ENCODE results near the gene GOLGA6L25.
"Not testable (repeated sequence)": the region's sequence is repeated elsewhere in the genome, so short reads cannot be mapped to it uniquely, and the experiment has no call there.

The GOLGA6L25 gene, protein sequence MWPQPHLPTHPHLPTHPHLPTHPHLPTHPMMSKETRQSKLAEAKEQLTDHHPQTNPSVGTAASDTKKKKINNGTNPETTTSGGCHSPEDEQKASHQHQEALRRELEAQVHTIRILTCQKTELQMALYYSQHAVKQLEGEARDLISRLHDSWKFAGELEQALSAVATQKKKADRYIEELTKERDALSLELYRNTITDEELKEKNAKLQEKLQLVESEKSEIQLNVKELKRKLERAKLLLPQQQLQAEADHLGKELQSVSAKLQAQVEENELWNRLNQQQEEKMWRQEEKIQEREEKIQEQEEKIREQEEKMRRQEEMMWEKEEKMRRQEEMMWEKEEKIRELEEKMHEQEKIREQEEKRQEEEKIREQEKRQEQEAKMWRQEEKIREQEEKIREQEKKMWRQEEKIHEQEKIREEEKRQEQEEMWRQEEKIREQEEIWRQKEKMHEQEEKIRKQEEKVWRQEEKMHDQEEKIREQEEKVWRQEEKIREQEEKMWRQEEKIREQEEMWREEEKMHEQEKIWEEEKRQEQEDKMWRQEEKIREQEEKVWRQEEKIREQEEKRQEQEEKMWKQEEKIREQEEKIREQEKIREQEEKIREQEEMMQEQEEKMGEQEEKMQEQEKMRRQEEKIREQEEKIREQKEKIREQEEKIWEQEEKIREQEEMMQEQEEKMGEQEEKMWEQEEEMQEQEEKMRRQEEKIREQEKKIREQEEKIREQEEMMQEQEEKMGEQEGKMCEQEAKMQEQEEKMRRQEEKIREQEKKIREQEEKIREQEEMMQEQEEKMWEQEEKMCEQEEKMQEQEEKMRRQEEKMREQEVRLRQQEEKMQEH

DNA sequence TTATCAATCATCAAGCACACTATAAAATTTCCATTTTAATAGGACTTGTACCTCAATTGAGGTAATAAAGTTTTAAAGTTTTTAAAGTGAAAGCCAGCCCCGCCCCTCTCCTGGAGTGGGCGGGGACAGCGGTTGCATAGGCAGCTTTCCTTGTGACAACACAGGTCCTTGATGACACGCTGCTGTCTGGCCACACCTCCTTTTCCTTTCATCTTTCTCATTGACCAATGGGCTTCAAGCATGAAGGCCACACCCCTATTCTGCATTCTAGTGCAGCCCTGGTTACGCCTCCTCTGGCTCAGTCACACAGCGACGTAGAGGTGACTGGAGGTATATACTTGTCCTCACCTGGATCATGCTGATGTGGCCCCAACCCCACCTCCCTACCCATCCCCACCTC, at the start of gene GOLGA6L25:
Gene GOLGA6L25 (plus strand): TSS at position 301 of the 400 bp plus-strand sequence. CDS start 61 bp downstream, at position 362.
- DNase-seq: not testable (repeated sequence)

DNA sequence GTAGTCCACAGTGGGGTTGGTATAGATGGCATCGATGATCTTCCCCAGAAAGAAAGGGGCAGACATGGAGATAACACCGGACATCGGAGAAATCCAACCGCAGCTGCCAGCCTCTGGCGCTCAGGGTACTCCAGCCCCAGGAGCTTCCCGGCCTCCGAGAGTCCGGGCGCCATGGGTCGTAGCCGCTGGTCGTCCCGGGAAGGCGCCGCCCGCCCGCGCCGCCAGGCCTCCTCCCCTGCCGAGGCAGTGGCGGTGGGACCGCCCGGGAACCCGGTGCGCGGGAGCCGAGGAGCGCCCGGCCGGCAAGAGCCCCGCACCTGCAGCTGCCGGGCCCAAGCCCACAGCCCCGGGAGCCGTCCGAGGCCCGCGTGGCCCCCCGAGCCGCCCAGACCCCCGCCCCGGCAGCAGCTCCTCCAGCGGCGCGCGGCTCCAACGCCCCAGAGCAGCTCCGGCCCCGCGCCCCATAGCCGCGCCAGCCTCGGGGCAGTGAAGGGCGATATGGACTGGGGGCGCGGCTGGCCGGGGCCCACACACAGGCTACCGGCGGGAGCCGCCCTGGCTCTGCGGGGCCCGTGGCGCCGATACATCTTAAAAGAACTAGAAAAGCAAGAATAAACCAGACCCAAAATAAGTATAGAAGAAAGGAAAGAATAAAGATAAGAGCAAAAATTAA, 45.0 kb upstream of the GOLGA6L25 start:
- not testable (repeated sequence) for DNase-seq

DNA sequence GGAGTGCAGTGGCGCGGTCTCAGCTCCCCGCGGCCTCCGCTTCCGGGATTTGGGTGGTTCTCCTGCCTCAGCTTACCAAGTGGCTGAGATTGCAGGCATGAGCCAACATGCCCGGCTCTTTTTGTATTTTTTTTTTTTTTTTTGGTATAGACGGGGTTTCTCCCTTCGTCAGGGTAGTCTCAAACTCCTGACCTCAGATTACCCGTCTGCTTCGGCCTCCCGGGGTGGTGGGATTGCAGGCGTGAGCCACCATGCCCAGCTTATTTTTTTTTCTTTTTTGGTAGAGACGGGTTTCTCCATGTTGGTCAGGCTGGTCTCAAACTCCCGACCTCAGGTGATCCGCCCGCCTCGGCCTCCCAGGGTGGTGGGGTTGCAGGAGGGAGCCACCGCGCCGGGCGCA, 39.2 kb upstream of the GOLGA6L25 start:
- DNase-seq: not testable (repeated sequence)

DNA sequence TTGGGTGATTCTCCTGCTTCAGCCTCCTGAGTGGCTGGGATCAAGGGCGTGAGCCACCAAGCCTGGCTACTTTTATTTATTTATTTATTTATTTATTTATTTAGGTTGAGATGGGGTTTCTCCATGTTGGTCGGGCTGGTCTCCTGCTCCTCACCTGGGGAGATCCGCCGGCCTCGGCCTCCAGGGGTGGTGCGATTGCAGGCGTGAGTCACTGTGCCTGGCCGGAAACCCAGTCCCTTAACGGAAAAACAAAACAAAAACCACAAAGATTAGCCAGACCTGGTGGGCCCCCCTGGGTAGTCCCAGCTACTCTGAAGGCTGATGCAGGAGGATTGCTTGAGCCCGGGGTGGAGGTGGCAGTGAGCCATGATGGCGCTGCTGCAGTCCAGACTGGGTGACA, 38.2 kb upstream of the GOLGA6L25 start:
- DNase-seq: not testable (repeated sequence)

DNA sequence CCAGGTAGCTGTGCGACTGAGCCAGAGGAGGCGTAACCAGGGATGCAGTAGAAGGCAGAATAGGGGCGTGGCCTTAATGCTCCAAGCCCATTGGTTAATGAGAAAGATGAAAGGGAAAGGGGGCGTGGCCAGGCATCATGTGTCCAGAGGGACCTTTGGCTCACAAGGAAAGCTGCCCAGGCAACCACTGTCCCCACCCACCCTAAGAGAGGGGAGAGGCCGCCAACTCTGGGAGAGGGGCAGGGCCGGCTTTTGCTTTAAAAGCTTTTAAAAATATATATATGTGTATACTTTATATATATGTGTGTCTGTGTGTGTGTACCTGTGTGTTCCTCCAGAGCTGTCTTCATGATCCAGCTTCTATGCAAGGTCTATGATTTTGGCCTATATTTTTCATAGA, 20.4 kb upstream of the GOLGA6L25 start, which contains the start of gene GOLGA8G:
Gene GOLGA8G (minus strand): TSS at position 18 of the 400 bp plus-strand sequence. CDS start 62 bp downstream, outside the sequence.
- not testable (repeated sequence) for DNase-seq

DNA sequence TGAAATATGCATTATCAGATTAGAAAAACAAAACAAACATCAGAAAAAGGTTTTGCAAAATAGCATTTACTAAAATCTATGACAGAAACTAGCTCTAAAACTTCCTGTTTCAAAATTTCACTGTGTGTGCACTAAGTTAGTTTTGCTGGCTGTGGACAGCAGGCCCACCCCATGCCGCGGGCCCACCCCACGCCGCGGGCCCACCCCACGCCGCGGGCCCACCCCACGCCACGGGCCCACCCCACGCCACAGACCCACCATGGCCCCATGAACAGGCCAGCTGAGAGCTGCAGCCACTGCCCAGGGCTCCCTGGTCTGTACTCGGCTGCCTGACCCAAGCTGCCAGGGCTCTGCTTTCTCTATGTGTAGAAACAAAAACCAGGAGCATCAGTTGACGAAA, 20.0 kb downstream of the GOLGA6L25 start:
- DNase-seq: not testable (repeated sequence)

DNA sequence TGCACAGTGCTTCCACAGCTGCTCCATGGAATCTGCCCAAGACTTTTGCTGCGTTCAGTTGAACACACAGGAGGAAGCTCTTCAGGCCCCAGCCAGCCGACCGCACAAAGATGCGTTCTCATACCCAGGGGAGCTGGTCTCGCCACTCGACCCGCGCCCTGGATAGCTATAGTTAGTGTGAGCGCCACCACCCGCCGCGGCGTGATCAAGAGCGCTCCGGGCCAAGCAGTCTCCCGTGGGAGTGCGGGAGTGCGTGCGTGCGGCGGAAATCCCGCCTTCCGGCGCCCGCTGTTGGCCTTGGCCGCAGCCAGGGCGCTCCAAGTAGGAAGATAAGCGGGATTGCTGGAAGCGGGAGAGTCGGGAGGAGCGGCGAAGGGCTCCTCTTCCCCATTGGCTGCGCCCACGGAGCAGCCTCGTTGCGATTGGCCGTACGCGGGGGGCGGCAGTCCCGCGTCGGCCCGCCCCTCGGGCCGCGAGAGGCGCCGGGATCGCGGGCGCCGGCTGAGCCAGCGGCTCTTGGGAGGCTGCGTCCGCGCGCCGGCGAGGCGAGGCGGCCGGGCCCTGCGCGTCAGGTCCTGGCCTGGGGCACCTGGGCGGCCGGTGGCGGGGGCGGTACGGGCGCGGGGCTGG, 35.7 kb downstream of the GOLGA6L25 start:
- not testable (repeated sequence) for DNase-seq

DNA sequence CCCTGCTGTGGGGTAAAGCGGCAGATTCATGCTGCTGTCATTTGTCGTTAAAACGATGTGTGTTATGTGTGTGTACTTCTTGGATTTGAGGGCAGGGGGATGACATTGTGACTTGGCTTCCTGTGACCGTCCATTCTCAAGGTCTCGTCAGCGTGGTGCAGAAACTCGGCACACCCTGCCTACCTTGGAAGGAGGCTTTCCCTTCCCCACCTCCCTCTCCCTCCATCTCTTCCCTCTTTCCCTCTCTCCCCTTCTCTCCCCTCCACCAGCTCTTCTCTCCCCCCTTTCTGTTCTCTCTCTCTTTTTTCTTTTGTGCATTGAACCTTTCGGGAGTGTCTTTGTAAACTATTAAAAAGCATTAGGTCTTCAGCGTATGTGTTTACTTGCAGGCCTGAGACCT, 36.4 kb downstream of the GOLGA6L25 start:
- DNase-seq: not testable (repeated sequence)

DNA sequence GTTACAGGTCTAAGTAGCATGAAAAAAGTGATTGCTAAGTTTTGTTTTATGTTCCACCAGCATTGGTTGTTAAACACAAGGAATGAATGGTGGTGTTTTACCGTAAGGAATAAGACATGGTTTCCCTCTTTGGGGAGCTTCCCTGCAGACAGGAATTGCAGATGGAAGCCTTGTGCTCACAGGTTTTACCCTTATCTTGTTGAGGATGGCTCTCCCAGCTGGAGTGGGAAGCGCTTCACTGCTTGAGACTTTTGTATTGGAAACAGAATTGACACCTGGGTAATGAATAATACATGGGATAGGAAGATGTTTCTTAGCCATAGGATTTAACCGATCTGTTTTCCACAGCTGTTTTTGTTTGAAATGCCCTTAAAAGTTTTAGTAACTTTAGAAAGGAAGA, 39.0 kb downstream of the GOLGA6L25 start:
- not testable (repeated sequence) for DNase-seq

DNA sequence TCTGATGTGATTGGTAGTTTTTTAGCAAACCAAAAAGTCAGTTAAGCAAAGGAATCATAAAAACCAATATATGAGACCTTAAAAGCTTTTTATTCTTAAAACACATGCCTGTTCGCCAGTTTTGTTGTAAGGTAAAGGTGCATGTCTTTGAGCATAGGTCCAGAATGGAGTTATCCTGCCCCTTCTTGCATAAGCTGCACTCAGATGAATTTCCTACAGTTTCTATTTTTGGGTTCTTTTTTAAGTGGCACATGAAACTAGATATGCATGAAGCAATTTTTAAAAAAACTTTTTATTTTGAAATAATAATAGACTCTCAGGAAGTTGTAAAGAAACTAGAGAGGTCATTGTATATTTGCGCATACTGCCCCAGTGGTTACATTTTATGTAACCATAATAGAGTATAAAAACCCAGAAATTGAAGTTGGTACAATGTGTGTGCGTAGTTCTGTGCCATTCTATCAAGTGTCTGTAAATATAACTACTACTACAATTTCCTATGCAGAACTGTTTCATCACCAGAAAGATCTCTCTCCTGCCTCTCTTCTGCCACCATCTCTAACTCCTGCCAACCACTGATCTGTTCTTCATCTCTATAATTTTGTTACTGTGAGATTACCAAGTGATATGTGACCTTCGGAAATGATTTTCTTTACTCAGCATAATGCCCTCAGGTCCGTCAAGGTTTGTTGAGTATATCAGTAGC, 40.2 kb downstream of the GOLGA6L25 start:
- DNase-seq: not testable (repeated sequence)

DNA sequence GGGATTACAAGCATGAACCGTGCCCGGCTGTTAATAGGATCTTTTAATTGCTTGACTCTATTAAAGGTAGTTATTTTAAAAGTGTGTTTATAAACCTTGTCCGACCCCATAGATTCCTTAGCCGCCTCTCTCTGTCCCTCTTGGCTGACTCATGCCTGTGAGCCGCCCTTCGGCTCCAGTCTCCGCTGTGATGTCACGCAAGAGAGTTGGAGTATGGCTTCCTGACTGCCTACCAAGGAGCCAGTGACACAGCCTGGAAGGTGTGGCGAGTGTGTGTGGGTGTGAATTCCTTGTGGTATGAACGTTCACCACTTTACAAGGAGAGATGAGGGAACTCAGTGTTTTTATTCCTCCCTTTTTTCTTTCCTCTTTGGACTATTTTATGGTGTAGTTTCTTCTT, 44.1 kb downstream of the GOLGA6L25 start:
- DNase-seq: not testable (repeated sequence)

DNA sequence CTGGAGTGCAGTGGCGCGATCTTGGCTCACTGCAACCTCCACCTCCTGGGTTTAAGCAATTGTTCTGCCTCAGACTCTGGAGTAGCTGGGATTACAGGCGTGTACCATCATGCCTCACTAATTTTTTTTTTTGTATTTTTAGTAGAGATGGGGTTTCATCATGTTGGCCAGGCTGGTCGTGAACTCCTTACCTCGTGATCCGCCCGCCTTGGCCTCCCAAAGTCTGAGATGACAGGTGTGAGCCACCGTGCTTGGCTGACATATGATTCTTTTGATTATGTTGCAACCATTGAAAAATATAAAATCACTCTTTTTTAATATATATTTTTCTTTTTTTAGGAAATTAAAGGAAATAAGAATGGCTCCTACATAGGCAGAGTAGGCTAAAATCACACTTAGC, 44.8 kb downstream of the GOLGA6L25 start:
- not testable (repeated sequence) for DNase-seq

DNA sequence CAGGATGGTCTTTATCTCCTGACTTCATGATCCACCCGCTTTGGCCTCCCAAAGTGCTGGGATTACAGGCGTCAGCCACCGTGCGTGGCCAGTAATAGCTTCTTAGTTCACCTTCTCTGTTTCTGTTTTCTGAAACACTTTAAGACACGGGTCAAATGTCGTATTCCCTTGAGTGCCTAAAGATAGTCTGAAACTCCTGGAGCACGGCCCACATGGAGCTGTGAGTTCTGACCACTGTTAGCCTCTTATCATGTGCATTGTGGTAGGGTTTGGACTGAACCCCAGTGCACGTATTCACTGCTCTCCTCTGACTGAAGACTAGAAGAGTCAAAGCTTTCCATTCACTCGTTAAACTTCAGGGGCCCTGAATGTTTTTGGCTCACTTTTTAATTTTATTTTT, 48.8 kb downstream of the GOLGA6L25 start:
- DNase-seq: not testable (repeated sequence)

Data from NCI-H748 treated with DMSO at 0.1 percent for 48 hours (cell line).